OCI-LY7 (cell line): ENCODE results near the gene CCR8.

Experiments used
- EZH2phosphoT487 ChIP-seq: fragments of 200-600 bp; sonication (generic); IDR thresholded peaks from 2 replicates; pipeline ENCODE4 v1.6.1; 2018; ENCODE audit warnings: low read depth, borderline replicate concordance, mild to moderate bottlenecking, mixed run types, antibody characterized with exemption, low read length, moderate library complexity, mixed read lengths
- TF ChIP-seq, protein P1 (sequence below): fragments of 200-600 bp; sonication (generic); conservative IDR thresholded peaks from 2 replicates; pipeline ENCODE4 v1.5.1; 2014; ENCODE audit warnings: mild to moderate bottlenecking, antibody characterized with exemption, low read length, moderate library complexity, mixed read lengths

- TF ChIP-seq, protein P1, sequence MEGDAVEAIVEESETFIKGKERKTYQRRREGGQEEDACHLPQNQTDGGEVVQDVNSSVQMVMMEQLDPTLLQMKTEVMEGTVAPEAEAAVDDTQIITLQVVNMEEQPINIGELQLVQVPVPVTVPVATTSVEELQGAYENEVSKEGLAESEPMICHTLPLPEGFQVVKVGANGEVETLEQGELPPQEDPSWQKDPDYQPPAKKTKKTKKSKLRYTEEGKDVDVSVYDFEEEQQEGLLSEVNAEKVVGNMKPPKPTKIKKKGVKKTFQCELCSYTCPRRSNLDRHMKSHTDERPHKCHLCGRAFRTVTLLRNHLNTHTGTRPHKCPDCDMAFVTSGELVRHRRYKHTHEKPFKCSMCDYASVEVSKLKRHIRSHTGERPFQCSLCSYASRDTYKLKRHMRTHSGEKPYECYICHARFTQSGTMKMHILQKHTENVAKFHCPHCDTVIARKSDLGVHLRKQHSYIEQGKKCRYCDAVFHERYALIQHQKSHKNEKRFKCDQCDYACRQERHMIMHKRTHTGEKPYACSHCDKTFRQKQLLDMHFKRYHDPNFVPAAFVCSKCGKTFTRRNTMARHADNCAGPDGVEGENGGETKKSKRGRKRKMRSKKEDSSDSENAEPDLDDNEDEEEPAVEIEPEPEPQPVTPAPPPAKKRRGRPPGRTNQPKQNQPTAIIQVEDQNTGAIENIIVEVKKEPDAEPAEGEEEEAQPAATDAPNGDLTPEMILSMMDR = no peak
- no peak for TF ChIP-seq EZH2phosphoT487
Observed at GRCh38 chr3:39279745-39280517, 49.6 kb upstream of the CCR8 start, which contains the start of gene CX3CR1.
